ENCODE results near the gene CACNB1. TPM values are rescaled to one million over a fixed set of nuclear protein-coding genes. Genes with fewer than 3 reads are reported as not detected.

CACNB1 gene
- total RNA-seq, 1 donor from 2014 or later: 27.5 TPM

- intact Hi-C loops (cut with DNase I): no loop called here
- DNase-seq (peak; percentile 79), ATAC-seq (peak; percentile 34)
- no peak for TF ChIP-seq CTCF (IDR thresholded peaks at IDR 0.05)
- Histone ChIP-seq H3K9me3 (no peaks in the 10 kb centered on the region), H3K4me3 (peak overlapping the region; percentile 85), H3K36me3 (peaks cover 38% of the 10 kb centered on the region), H3K4me1 (peaks cover 33% of the 10 kb centered on the region), H3K27ac (no peak overlapping the region), H3K27me3 (no peaks in the 10 kb centered on the region)
Observed at GRCh38 chr17:39194089-39194984, 3.1 kb downstream of the CACNB1 start.

- Histone ChIP-seq H3K4me3 (no peak overlapping the region), H3K36me3 (peaks cover 46% of the 10 kb centered on the region), H3K27me3 (no peaks in the 10 kb centered on the region), H3K4me1 (peaks cover 25% of the 10 kb centered on the region), H3K27ac (no peak overlapping the region), H3K9me3 (no peaks in the 10 kb centered on the region)
- DNase-seq: no peak
- intact Hi-C loops (cut with DNase I): no loop called here
- no peak for TF ChIP-seq CTCF (IDR thresholded peaks at IDR 0.05)
- no peak for ATAC-seq
Observed at GRCh38 chr17:39193346-39193745, 4.1 kb downstream of the CACNB1 start.

GRCh38 chr17:39192901-39193300, 4.6 kb downstream of the CACNB1 start:
- no peak overlapping the region for H3K4me3 ChIP-seq
- no peak for ATAC-seq
- intact Hi-C loops (cut with DNase I): no loop called here
- peaks cover 25% of the 10 kb centered on the region for H3K4me1 ChIP-seq
- no peak for DNase-seq
- no peaks in the 10 kb centered on the region for H3K27me3 ChIP-seq
- TF ChIP-seq CTCF (IDR thresholded peaks at IDR 0.05): no peak
- peaks cover 50% of the 10 kb centered on the region for H3K36me3 ChIP-seq
- H3K9me3 ChIP-seq: no peaks in the 10 kb centered on the region
- H3K27ac ChIP-seq: no peak overlapping the region

- H3K36me3 ChIP-seq: peaks cover 60% of the 10 kb centered on the region
- intact Hi-C loops (cut with DNase I): no loop called here
- no peak for ATAC-seq
Observed at GRCh38 chr17:39191750-39192510, 5.5 kb downstream of the CACNB1 start.

More at GRCh38 chr17:39191750-39192510, 5.5 kb downstream of the CACNB1 start:
- H3K4me1 ChIP-seq: peaks cover 25% of the 10 kb centered on the region
- H3K9me3 ChIP-seq: no peaks in the 10 kb centered on the region
- no peak for TF ChIP-seq CTCF (IDR thresholded peaks at IDR 0.05)
- H3K27ac ChIP-seq: no peak overlapping the region
- no peak for DNase-seq
- no peaks in the 10 kb centered on the region for H3K27me3 ChIP-seq
- H3K4me3 ChIP-seq: no peak overlapping the region
